ENCODE data around the gene LIPH. TPM values are rescaled to one million over a fixed set of nuclear protein-coding genes. Genes with fewer than 3 reads are reported as not detected.
"Not testable (repeated sequence)": the region's sequence is repeated elsewhere in the genome, so short reads cannot be mapped to it uniquely, and the experiment has no call there.

The LIPH gene
- total RNA-seq, 1 donor from 2014 or later = 0.07 TPM

- no peak for TF ChIP-seq CTCF (IDR thresholded peaks at IDR 0.05; ENCODE audit: unreplicated experiment)
- Mint-ChIP-seq H3K27ac (no peak overlapping the region), H3K4me3 (no peak overlapping the region), H3K27me3 (ENCODE audit: low read depth) (no peaks in the 10 kb centered on the region), H3K36me3 (peaks cover 23% of the 10 kb centered on the region), H3K9me3 (no peaks in the 10 kb centered on the region), H3K4me1 (no peaks in the 10 kb centered on the region)
- no peak for DNase-seq (ENCODE audit: low spot score in 2 of 2, unreplicated experiment in 2 of 2)
These were observed 62.9 kb downstream of the LIPH start for GRCh38 chr3:185489462-185489861.

DNA sequence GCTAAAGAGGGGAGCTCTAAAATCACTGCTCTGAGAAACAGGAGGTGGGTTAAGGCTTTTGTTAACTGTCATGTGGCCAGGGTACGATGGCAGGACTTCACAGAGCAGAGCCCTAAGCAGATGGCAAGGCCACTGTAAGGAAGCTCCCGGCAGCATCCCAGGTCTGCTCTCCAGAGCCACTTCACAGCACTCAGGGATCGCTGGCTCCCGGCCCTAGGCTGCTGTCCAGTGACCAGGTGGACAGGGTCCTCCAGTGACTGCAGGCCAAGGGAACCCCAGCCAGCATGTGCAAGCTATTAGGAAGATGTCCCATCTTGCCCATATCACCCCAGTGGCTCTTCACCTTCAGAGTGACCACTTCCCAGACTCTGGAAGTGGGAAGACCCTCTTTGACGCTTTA lies 63.9 kb downstream of the LIPH start:
- H3K27ac Mint-ChIP-seq = no peak overlapping the region
- no peak overlapping the region for H3K4me3 Mint-ChIP-seq
- no peaks in the 10 kb centered on the region for H3K9me3 Mint-ChIP-seq
- TF ChIP-seq CTCF (IDR thresholded peaks at IDR 0.05; ENCODE audit: unreplicated experiment) = no peak
- DNase-seq (ENCODE audit: low spot score in 2 of 2, unreplicated experiment in 2 of 2) = no peak
- no peaks in the 10 kb centered on the region for H3K4me1 Mint-ChIP-seq
- H3K27me3 Mint-ChIP-seq (ENCODE audit: low read depth) = no peaks in the 10 kb centered on the region
- H3K36me3 Mint-ChIP-seq = peaks cover 17% of the 10 kb centered on the region

GRCh38 chr3:185486394-185486793 lies 66.0 kb downstream of the LIPH start:
- TF ChIP-seq CTCF (IDR thresholded peaks at IDR 0.05; ENCODE audit: unreplicated experiment) = no peak
- Mint-ChIP-seq H3K27ac (no peak overlapping the region), H3K36me3 (peaks cover 25% of the 10 kb centered on the region)

GRCh38 chr3:185484296-185484695 lies 68.1 kb downstream of the LIPH start:
- no peak overlapping the region for H3K4me3 Mint-ChIP-seq
- H3K36me3 Mint-ChIP-seq = peaks cover 24% of the 10 kb centered on the region
- H3K9me3 Mint-ChIP-seq = no peaks in the 10 kb centered on the region
- H3K27me3 Mint-ChIP-seq (ENCODE audit: low read depth) = no peaks in the 10 kb centered on the region
- no peaks in the 10 kb centered on the region for H3K4me1 Mint-ChIP-seq
- no peak overlapping the region for H3K27ac Mint-ChIP-seq
- DNase-seq (ENCODE audit: low spot score in 2 of 2, unreplicated experiment in 2 of 2) = no peak
- no peak for TF ChIP-seq CTCF (IDR thresholded peaks at IDR 0.05; ENCODE audit: unreplicated experiment)

More at GRCh38 chr3:185486394-185486793, 66.0 kb downstream of the LIPH start:
- Mint-ChIP-seq H3K4me3 (no peak overlapping the region), H3K4me1 (no peaks in the 10 kb centered on the region), H3K27me3 (ENCODE audit: low read depth) (no peaks in the 10 kb centered on the region), H3K9me3 (no peaks in the 10 kb centered on the region)
- no peak for DNase-seq (ENCODE audit: low spot score in 2 of 2, unreplicated experiment in 2 of 2)

DNA sequence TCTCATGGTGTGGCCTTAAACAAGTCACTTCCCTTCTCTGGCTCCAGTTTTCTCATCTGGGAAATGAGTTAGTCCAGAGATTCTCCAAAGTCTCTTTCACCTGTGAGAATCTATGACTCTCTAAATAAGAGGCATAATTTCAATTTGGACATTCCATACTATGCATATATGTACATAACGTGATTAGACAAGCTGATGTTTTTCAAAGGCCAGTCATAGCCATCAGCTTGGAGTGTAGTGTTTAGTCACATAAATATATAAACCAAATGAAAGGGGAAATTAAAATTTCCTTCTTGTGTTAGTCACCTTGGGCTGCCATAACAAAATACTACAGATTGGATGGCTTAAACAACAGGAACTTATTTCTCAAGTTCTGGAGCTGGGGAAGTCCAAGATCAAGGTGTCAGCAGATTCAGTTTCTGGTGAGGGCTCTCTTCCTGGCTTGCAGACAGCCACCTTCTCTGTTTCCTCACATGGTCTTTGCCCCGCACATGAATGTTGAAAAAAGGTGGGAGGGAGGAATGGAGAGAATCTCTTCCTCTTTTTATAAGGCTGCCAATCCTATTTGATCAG lies 72.9 kb downstream of the LIPH start:
- Mint-ChIP-seq H3K27me3 (ENCODE audit: low read depth) (no peaks in the 10 kb centered on the region), H3K36me3 (peaks cover 31% of the 10 kb centered on the region), H3K9me3 (no peaks in the 10 kb centered on the region), H3K27ac (no peak overlapping the region), H3K4me1 (no peaks in the 10 kb centered on the region), H3K4me3 (no peak overlapping the region)
- TF ChIP-seq CTCF (IDR thresholded peaks at IDR 0.05; ENCODE audit: unreplicated experiment) = no peak
- DNase-seq (ENCODE audit: low spot score in 2 of 2, unreplicated experiment in 2 of 2) = no peak

GRCh38 chr3:185477316-185477715 lies 75.1 kb downstream of the LIPH start:
- no peak for DNase-seq (ENCODE audit: low spot score in 2 of 2, unreplicated experiment in 2 of 2)
- peaks cover 36% of the 10 kb centered on the region for H3K36me3 Mint-ChIP-seq
- H3K9me3 Mint-ChIP-seq = no peaks in the 10 kb centered on the region
- no peak for TF ChIP-seq CTCF (IDR thresholded peaks at IDR 0.05; ENCODE audit: unreplicated experiment)
- no peak overlapping the region for H3K4me3 Mint-ChIP-seq
- H3K27ac Mint-ChIP-seq = no peak overlapping the region
- H3K27me3 Mint-ChIP-seq (ENCODE audit: low read depth) = no peaks in the 10 kb centered on the region
- H3K4me1 Mint-ChIP-seq = no peaks in the 10 kb centered on the region

- DNase-seq (ENCODE audit: low spot score in 2 of 2, unreplicated experiment in 2 of 2); H3K27ac Mint-ChIP-seq; H3K4me3 Mint-ChIP-seq; H3K27me3 Mint-ChIP-seq (ENCODE audit: low read depth); H3K4me1 Mint-ChIP-seq; H3K9me3 Mint-ChIP-seq: not testable (repeated sequence)
- H3K36me3 Mint-ChIP-seq = peaks cover 33% of the 10 kb centered on the region
These were observed 77.5 kb downstream of the LIPH start for GRCh38 chr3:185474922-185475321.

Data from mesothelial cell of epicardium (in vitro differentiated cells).